Duodenal mucosa (tissue), 2 donors: ENCODE results near the gene ILDR2.

Experiments
- H3K27ac ChIP-seq: one replicate; pipeline ENCODE4 v1.7.0; 2013; ENCODE audit warnings: low read depth, low read length
- H3K27me3 ChIP-seq, 2 donors: one replicate each; pipeline ENCODE4 v1.7.0; 2013; ENCODE audit warnings: low read length in 2 of 2, control low read depth in 1 of 2; ENCODE audit not compliant: insufficient read depth in 2 of 2, control insufficient read depth in 1 of 2
- H3K36me3 ChIP-seq, 2 donors: one replicate each; pipeline ENCODE4 v1.7.0; 2013; ENCODE audit warnings: low read length in 2 of 2, control low read depth in 1 of 2; ENCODE audit not compliant: insufficient read depth in 2 of 2, control insufficient read depth in 1 of 2
- H3K4me1 ChIP-seq, 2 donors: one replicate each; pipeline ENCODE4 v1.7.0; 2013; ENCODE audit warnings: low read length in 2 of 2, control low read depth in 1 of 2; ENCODE audit not compliant: insufficient read depth in 2 of 2, control insufficient read depth in 1 of 2
- H3K4me3 ChIP-seq, 2 donors: one replicate each; pipeline ENCODE4 v1.7.0; 2013; ENCODE audit warnings: low read length in 2 of 2, low read depth in 1 of 2
- H3K9ac ChIP-seq, 2 donors: one replicate each; pipeline ENCODE4 v1.7.0; 2013; ENCODE audit warnings: low read length in 2 of 2, low read depth in 1 of 2
- H3K9me3 ChIP-seq, 2 donors: one replicate each; pipeline ENCODE4 v1.7.0; 2013; ENCODE audit warnings: low read length in 2 of 2, control low read depth in 1 of 2; ENCODE audit not compliant: control insufficient read depth in 1 of 2

ILDR2 gene

DNA sequence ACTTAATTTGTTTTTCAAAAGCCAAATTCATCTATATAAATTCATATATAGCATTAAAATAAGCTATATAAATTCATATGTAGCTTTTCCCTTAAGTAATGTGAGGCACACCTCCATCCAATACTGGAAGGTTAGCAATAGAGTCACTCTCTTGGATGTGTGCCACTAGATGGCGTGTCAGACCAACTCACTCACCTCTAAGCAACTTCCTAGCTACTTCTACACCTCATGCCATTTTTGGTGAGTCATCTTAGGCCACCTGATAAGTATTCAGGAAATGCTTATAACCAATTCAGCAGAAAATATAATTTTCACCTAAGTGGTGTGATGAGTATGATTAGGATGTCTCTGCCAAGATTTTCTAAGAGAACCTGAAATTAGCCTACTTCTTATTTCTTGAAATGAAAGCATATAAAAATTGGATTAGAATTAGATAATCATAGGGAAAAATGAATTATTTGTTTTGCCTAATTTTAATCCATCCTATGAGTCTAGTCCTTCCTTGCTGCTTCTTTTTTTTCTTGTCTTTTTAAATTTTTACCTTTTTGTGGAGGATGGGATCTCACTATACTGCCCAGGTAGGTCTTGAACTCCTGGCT, 64.8 kb downstream of the ILDR2 start:
- no peaks in the 10 kb centered on the region for H3K27me3 ChIP-seq

DNA sequence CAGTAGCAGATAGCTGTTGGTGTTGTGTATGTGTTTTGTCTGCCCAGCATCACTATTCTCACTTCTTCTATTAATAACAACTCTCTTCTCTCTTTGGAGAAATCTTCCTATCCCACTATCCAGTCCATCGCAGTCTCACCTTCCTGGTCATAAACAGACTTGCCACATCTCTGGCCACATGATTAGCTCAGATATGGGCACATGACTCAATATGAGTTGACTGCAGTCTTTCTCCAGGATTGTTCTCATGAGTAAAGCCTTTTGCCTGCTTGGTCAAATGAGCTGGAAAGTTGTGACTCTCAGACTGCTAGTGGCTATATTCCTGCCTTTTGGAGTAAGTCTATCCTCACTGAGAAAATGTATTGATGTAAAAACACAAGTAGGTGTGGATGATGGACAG, 66.4 kb downstream of the ILDR2 start:
- Histone ChIP-seq H3K27ac (no peak overlapping the region), H3K9me3 (no peaks in the 10 kb centered on the region), H3K36me3 (no peaks in the 10 kb centered on the region), H3K9ac (no peak overlapping the region), H3K4me1 (no peaks in the 10 kb centered on the region), H3K27me3 (peaks cover 0 to 3% of the 10 kb centered on the region in 2 donors), H3K4me3 (no peak overlapping the region)

More for the DNA sequence above, 64.8 kb downstream of the ILDR2 start:
- H3K9ac ChIP-seq, result no peak overlapping the region
- no peak overlapping the region for H3K27ac ChIP-seq
- H3K9me3 ChIP-seq, result no peaks in the 10 kb centered on the region
- no peak overlapping the region for H3K4me3 ChIP-seq
- no peaks in the 10 kb centered on the region for H3K36me3 ChIP-seq
- H3K4me1 ChIP-seq, result no peaks in the 10 kb centered on the region

DNA sequence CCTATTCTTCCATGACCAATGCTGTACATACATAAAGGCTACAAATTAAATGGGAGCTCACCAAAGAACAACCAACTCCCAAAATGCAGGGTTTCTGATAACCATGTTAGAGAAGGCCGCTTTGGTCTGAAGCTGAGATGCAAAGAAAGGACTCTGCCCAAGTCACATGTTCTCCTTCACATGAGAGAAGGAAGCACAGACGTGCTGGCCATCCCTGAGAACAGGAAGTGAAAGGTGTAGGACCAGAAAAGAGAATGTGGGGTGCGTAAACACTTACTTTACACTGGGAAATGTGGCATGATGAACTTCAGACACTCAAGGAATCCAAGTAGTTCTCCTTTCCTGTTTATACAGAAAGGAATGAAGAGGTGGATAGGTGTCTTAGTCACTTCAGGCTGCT, 67.6 kb downstream of the ILDR2 start:
- no peaks in the 10 kb centered on the region for H3K36me3 ChIP-seq
- no peak overlapping the region for H3K4me3 ChIP-seq
- peaks cover 0 to 3% of the 10 kb centered on the region in 2 donors for H3K27me3 ChIP-seq
- H3K9me3 ChIP-seq, result no peaks in the 10 kb centered on the region
- H3K27ac ChIP-seq, result no peak overlapping the region
- no peak overlapping the region for H3K9ac ChIP-seq
- no peaks in the 10 kb centered on the region for H3K4me1 ChIP-seq

DNA sequence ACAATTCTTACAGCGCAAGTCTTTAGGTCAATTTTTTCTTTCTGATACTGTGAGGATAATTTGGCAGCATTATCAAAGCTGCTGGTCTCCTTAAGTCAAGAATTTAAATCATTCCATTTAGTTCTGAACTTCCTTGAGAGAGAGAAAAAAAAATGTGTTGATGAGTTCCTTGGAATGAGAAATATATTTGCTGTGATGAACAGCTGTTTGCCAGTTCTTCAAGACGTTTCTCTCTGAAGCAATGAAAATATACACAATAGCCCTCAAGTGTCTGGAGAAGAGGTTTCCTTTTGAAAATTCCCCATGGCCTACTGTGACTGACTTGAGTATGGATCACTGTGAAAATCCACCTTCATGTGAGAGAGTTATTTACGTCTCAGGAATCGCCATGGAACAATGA, 68.3 kb downstream of the ILDR2 start:
- no peaks in the 10 kb centered on the region for H3K4me1 ChIP-seq
- no peak overlapping the region for H3K9ac ChIP-seq
- no peaks in the 10 kb centered on the region for H3K9me3 ChIP-seq
- no peaks in the 10 kb centered on the region for H3K36me3 ChIP-seq
- no peak overlapping the region for H3K27ac ChIP-seq
- no peak overlapping the region for H3K4me3 ChIP-seq
- H3K27me3 ChIP-seq, result peaks cover 0 to 3% of the 10 kb centered on the region in 2 donors

DNA sequence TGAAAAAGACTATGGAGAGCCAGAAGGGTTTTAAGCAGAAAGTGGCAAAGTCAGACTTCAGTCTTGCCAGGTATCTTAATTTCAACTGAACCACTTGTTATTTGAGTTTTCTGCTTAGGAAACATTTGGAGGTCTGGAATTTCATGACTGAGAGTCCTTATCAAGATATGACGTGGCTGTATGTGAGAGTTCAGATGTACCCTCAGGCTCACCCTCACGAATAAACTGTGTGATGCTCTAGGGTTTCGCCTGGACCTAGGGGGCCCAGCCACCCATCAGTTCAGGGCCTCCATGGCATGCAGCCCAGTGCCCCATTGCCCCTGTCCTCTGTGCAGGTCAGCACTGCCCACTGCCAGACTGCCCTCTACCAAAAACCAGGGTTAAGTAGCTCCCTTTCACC, 68.7 kb downstream of the ILDR2 start:
- Histone ChIP-seq H3K27me3 (peaks cover 0 to 3% of the 10 kb centered on the region in 2 donors), H3K9ac (no peak overlapping the region), H3K9me3 (no peaks in the 10 kb centered on the region), H3K27ac (no peak overlapping the region), H3K36me3 (no peaks in the 10 kb centered on the region), H3K4me1 (no peaks in the 10 kb centered on the region), H3K4me3 (no peak overlapping the region)

DNA sequence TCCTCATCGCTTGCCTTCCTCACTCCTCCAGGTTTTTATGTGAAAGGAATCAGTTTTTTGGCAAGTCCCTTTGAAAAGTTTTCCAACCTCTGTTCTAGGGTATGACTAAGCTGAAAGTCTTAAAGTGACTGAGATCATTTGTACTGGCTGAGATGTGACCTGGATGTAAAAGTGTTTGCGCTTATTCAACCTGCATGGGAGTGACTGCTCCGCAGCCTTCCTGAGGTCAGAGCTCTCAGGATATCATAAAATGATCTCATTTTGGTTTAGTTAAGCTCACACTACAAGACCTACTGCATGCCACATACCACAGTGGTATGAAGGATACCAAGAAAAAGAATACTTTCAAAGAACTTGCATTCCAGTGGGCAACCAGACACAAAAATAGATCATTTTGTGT, 69.4 kb downstream of the ILDR2 start:
- Histone ChIP-seq H3K4me1 (no peaks in the 10 kb centered on the region), H3K27me3 (peaks cover 0 to 3% of the 10 kb centered on the region in 2 donors), H3K9me3 (no peaks in the 10 kb centered on the region), H3K36me3 (no peaks in the 10 kb centered on the region), H3K9ac (no peak overlapping the region), H3K4me3 (no peak overlapping the region), H3K27ac (no peak overlapping the region)

DNA sequence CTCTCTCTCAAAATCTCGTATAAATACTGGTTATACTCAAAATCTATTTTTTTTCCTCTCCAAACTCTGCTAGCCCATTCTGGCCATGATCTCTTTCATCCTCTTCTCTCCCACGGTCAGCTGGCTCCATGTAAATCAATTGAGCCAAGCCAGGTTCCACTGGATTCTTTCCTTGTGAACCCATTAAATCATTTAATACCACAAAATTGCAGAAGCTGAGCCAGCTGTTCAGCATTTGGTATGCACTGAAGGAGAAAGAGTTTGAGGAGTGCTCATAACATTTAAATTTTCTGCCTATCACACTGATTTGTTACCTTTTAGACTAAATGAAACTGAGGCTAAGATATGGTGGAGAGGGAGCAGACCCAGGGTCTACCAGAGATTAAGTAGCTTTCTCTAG, 70.2 kb downstream of the ILDR2 start:
- H3K27ac ChIP-seq, result no peak overlapping the region
- no peak overlapping the region for H3K9ac ChIP-seq
- H3K9me3 ChIP-seq, result no peaks in the 10 kb centered on the region
- no peak overlapping the region for H3K4me3 ChIP-seq
- peaks cover 0 to 3% of the 10 kb centered on the region in 2 donors for H3K27me3 ChIP-seq
- H3K36me3 ChIP-seq, result no peaks in the 10 kb centered on the region
- H3K4me1 ChIP-seq, result no peaks in the 10 kb centered on the region

DNA sequence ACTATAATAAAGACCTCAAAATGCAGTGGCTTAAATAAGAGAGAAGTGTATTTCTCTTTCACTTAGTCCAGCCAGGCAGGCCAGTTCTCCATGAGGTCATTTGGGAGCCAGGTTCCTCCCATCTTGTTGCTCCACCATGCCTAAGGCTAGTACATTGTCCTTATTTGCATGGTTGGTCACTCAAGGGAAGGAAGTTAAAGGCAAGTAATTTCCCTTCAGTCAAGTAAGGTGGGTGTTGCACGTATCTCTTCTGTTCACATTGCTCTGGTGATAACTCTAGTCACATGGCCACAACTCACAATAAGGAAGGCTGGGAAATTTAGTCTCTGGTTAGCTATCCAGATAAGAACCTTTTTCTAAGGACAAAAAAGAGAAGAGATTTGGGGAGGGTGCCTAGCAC, 72.1 kb downstream of the ILDR2 start:
- Histone ChIP-seq H3K27me3 (peaks cover 0 to 3% of the 10 kb centered on the region in 2 donors), H3K9me3 (no peaks in the 10 kb centered on the region), H3K27ac (no peak overlapping the region), H3K36me3 (no peaks in the 10 kb centered on the region), H3K4me3 (no peak overlapping the region), H3K4me1 (no peaks in the 10 kb centered on the region), H3K9ac (no peak overlapping the region)

DNA sequence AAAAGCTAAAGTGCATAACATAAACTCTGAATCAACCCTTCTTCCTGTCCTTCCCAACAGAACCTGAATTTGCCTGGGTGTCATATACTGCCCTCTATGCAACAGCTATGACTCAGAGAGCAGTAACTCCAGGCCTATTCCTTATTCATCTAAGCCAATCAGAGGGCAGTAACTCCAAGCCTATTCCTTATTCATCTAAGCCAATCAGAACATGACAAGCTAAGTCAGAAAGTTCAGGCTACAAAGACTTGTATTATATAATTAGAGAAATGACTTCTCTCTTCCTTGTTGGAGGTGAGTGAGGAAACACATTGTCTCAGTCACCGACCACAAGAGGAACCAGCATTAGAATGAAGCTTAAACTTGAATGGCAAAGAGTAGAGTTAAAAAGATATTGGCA, 73.1 kb downstream of the ILDR2 start:
- Histone ChIP-seq H3K9ac (no peak overlapping the region), H3K4me1 (no peaks in the 10 kb centered on the region), H3K27ac (no peak overlapping the region), H3K9me3 (peaks cover 3 to 4% of the 10 kb centered on the region in 2 donors), H3K27me3 (peaks cover 0 to 3% of the 10 kb centered on the region in 2 donors), H3K36me3 (no peaks in the 10 kb centered on the region), H3K4me3 (no peak overlapping the region)

DNA sequence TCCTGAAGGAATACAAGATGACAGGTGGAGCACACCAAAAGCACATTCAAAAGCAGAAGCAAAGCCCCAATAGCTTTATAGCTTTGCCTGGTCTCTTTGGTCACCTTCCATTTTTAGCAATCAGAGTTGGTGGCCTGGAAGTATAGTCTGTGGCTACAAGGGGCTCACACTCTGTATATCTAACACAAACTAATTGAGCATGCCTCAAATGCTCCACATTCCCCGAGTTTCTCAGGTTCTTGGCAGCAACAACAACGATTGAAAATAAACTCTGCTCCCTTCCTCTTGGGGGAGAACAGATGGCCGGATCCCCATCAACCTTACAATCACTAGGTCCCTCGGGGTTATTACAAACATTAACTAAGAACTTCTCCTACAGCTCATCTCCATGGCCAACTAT, 74.4 kb downstream of the ILDR2 start:
- no peak overlapping the region for H3K9ac ChIP-seq
- peaks cover 3 to 5% of the 10 kb centered on the region in 2 donors for H3K9me3 ChIP-seq
- H3K27me3 ChIP-seq, result peaks cover 0 to 3% of the 10 kb centered on the region in 2 donors
- no peak overlapping the region for H3K4me3 ChIP-seq
- H3K36me3 ChIP-seq, result no peaks in the 10 kb centered on the region
- no peak overlapping the region for H3K27ac ChIP-seq
- no peaks in the 10 kb centered on the region for H3K4me1 ChIP-seq

DNA sequence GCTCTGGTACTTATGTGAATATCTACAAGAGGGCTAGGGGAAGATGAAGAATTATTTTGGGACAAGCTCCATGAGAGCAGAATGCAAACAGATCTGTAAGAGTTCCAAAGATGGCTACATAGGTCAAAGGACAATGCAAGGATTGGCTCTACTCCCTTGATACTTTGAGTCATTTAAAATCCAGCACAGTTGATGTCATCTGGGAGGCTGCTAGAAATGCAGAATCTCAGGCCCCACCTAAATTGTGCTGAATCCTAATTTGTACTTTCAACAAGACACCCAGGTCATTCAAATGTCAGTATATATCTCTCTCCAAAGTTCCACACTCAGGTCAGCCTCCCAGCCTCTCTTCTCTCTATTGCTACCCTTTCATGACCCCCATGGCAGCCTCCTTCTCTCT, 75.6 kb downstream of the ILDR2 start:
- no peak overlapping the region for H3K27ac ChIP-seq
- no peak overlapping the region for H3K9ac ChIP-seq
- no peak overlapping the region for H3K4me3 ChIP-seq
- peaks cover 0 to 3% of the 10 kb centered on the region in 2 donors for H3K27me3 ChIP-seq
- peaks cover 3 to 5% of the 10 kb centered on the region in 2 donors for H3K9me3 ChIP-seq
- H3K4me1 ChIP-seq, result no peaks in the 10 kb centered on the region
- no peaks in the 10 kb centered on the region for H3K36me3 ChIP-seq
